ENCODE results near the gene PDE4B. TPM values are rescaled to one million over a fixed set of nuclear protein-coding genes. Genes with fewer than 3 reads are reported as not detected.
A peak's percentile ranks its signal among the peaks of the same experiment; 100 is the strongest.

PDE4B gene
- polyA plus RNA-seq, 1 donor, result 18.0 TPM

DNA sequence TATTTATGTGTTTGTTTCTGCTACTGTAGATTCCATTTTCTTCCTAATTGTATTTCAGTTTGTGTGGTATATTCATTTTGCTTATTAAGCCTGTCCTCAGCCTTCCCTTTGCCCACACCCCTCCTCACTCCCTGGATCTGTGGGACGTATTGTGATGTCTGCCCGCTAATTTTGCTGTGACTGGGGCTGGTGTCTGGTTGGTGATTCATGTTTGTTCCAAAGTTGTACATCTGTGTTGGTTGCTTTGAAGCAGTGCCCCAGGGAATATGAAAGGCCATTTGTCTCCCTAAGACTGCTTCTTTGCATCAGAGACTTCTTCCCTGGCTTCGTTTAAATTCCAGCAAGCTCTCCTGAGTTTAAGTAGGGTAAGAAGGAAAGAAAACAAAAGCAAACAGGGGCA is 451.7 kb downstream of the PDE4B start:
- no peak for DNase-seq

DNA sequence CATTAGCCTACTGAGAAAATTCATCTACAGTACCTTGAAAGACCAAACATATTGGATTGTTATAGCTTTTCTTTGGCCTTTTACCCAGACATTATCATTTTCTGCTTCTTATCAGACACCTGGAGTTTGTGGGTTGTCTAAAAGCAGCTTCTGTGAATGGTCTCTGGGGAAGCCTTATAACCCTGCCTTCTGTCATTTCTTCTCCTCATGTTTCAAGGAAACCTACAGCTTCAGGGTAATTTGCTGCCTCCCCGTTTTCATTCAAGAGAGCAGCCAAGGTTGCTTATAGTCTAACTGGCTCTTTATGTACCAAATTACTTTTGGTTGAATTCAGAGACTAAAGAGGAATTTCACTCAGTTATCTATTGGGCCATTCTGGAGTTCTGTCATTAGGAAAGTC is 453.0 kb downstream of the PDE4B start:
- no peak for DNase-seq

DNA sequence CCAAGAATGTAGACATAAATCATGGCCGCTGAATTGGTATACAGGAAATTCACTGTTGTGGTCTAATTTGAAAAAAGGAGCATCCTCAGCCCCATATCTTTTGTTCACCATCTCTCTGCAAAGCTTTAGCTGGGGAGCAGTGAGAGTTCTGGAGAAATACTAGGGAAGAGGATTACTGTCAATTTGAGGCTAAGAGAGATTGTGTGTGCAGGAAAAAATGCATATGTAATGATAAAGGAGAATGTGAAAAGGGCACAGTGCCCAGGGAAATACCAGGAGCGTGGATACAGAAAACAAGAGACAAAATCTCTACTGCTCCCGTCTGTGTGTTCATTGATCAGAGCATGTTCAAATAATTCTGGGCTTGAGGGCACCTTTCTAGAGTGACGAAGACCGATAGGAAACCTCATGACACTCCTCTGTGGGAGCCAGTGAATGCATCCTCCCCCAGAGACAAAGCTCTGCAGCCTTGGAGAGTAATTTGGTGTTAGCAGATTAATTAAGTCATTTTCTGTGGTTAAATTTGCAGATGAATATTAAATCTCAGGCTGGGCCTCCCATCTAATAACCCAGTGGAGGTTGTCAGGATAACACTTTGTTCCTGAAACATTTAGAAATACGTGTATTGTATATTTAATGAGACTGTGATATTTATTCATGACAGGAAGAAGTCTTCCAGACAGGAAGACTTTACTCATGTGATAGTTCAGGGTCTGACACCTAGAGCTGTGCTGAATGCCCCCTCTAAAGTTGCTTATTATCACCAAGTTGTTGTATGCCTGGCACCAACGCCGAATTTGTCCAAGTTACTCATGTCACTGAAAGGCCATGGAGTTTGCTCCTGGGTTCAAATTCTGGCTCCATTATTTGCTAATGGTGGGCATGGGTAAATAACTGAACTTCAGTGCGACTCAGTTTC is 453.9 kb downstream of the PDE4B start:
- no peak for DNase-seq

DNA sequence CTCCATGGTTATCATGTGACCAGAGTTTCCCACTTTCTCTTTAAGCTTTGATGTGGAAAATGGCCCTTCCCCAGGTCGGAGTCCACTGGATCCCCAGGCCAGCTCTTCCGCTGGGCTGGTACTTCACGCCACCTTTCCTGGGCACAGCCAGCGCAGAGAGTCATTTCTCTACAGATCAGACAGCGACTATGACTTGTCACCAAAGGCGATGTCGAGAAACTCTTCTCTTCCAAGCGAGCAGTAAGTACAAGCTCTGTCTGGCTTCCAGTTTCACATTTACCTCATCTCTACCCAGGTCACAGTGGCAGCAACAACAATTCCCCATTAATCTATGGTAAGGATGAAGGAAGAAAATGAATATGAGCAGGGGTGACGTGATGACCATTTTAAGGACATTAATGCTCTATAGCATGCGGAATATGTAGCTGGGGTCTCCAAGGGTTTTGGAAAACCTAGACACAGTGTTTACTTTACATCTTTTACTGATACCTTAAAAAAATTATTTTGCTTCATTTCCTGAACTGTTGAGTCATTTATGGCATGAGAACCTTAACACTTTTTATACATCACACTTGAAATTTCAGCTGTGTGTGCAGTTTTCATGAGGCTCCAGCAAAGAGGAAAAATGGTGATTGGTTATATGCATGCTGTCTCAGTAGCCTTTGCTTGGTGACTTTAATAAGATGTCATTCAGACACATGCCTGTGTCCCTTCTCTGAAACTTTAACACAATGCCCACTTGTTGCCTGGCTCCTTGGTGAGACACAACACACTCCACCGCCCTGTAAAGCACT is 454.9 kb downstream of the PDE4B start:
- no peak for DNase-seq

DNA sequence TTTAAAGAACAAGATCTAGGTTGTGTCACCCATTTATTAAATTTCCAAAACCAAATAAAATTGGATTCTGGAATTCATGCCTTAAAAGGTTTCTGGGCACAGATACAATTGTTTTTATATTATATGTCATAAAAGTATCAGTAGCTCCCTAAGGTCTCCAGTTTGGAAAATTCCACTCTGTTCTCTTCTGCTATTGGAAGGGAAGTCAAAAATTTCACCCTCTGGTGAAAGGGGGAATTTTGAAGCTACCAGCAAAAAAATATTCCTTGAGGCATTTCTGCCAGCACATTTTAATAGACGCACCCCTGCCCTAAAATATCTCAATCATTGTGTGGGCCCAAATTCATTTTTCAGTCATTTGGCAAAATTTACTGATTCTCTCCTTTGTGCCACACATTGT is 455.6 kb downstream of the PDE4B start:
- DNase-seq, result no peak

DNA sequence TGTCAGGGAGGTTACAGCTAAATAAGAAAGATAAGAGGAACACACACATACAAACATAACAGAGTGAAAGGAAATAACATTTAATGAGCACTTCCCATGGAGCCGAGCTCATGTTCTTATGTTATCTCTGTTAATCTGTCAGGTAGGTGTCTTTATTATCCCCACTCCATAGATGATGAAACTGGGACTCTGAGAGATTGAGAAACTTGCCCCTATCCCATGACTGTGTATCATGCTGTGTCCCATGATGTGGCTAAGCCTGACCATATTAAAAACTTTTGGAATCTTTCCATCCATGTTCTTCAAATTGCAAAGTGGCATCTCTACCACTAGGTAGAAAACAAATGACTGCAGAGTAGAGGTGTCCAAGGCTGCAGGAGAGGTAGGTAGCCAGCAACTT is 456.1 kb downstream of the PDE4B start:
- DNase-seq, result no peak

DNA sequence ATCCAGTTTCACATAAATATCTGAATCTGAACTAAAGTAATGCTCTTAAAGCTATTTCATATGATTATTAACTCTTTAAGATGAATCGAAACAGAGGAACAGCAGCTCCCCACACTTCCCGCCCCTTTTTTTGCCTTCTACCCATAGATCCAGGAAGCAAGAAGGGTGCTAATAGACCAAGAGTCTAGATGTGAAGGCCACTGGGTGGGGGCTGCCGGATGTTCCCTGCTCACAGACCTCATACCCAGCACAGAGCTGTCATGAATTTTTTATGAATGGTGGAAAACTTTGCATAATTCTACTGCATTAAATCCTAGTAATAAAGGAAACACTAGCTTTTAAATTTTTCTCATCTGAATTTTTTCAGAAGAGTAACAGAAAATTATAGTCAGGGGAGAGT is 457.4 kb downstream of the PDE4B start:
- DNase-seq, result no peak

DNA sequence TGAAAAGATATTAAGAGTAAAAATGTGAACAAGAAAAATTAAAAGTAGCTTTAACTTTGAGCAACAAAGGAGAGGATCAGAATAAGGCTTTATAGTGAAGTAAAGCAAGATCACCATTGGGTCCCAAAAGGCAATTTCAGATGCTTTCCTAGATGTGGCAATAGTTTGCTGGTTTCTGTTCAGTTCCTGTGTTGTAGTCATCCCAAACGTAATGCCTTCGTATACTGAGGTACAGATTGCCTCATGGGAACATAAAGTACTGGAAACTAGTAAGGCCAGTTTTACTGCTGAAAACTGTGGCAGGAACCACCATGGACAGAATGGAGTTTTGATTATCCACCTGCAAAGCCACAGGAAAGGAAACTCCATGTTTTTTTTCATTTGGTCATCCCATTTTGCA is 457.8 kb downstream of the PDE4B start:
- DNase-seq, result no peak

DNA sequence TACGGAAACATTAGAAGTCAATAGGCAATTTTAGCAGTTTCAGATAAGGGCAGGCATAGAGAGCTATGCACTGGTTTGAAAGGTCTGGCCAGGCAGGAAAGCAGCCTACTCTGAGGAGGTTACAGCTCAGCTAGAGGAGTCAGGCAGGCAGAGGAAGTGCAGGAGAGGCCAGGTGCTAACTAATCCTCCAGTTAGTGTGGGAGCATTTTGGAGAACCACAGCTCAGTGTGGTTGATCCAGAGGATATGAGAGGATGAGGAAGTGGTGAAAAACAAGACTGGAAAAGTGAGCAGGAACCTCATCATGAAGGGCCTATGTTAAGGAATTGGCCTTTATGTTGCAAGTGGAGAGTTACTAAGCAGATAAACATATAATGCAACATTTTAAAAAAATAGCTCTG is 458.9 kb downstream of the PDE4B start:
- DNase-seq, result no peak

DNA sequence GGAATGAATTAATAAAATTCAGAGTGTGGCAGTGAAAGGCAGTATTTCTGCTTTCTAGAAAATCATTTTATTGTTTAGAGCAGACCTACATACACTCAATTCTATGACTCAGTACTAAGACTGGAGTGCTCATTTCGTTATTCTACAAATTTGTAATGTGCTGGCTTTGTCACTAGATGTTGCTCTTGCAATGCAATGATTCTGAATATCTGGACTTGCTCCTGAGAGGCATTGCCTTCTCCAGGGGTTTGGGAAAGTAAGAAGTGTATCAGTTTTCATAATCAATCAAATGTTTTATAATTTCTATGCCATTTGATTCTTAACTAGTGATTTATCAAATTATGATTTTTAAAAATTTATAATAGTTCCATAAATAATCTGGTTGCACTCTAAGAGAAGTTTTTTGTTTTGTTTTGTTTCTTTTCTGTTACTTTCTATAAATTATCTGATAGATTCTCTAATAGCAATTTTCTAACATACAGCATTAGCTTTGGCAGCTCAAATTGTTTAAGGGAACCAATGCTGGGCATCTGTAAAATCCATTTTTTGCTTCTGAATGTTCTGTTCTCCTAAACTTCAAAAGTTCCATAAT is 460.7 kb downstream of the PDE4B start:
- DNase-seq, result peak; percentile 56

DNA sequence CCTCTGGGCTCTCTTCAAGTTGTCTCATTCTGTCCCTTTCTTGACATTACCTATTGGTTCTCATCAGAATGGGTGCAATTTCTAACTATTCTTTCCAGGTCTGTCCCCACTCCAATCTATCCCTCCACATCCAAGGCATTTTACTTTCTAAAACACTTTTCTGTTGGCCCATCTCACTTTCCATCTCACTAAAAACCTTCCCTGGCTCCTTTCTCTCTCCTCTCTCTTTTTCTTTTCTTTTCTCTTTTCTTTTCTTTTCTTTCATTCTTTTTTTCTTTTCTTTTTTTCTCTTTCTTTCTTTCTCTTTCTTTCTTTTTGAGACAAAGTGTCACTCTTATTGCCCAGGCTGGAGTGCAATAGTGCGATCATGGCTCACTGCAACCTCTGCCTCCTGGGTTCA is 462.1 kb downstream of the PDE4B start:
- no peak for DNase-seq

DNA sequence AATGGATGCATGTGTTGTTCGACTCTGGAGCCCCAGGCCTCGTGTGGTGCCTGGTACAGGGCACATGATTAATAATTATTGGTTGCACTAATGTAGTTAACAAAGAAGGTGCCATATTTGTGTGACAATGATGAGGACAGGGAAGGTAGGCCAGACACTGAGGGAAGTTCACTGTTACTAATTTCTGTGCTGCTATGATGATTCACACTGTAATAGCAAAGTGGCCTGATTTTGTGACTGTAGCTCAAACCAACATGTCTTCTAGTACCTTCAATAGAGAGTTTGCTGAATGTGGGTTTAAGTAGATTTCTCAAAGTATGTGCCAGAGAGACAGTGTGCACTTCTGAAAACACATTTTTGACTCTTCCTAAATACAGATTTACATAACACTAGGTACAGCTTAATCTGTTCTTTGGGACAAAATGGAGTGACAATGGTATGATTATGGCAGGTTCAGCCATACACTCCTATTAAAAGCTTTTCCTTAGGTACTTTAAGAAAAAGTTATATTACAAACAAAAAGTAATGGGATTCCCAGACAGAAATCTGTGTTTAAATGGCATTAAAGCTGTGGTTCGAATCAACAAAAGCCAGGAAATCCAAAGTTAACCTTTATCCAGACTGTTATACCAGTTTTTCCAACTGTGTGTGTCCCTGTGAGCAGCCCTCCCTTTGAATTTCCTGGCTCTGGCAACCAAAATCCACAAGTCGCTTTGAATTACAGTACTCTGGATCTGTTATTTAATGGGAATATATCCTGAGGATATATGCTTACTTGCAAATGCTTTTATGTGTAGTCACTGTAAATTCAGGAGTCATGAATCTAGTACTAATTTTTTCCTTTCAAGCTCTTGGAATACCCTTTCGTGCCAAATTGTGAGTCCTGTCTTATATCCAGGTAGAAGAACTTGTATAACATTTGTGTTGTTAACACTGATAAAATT is 464.2 kb downstream of the PDE4B start:
- DNase-seq, result peak; percentile 69

DNA sequence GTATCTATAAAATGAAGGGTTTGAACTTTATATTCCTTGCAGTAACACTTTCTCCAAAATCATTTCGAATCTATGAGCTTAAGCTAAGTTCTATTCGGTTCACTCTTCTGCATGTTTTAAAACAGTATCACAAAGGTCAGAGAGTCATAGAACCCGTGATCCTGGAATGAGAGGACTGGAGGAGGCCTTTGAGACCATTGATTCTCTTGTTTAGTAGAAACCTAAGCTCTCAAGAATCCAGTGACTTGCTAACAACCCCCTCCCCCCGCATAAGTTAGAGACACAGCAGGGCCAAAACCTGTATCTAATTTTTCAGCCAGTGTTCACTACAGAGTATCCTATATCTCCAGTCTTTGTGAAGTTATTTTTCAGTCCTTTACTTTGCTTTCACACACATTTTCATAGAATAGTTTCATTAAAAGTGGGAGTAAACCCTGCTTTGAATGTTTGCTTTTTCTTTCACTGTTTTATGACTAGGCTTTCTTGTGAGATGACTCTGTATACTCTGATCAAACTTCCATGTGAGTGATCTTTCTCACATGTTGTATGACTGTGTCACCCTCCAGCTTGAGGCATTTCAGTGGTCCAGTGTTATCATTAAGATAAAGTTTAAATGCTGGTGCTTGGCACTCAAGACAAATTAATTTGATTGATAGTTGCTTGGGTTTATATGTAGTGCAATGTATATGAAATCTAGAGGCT is 465.9 kb downstream of the PDE4B start:
- no peak for DNase-seq

DNA sequence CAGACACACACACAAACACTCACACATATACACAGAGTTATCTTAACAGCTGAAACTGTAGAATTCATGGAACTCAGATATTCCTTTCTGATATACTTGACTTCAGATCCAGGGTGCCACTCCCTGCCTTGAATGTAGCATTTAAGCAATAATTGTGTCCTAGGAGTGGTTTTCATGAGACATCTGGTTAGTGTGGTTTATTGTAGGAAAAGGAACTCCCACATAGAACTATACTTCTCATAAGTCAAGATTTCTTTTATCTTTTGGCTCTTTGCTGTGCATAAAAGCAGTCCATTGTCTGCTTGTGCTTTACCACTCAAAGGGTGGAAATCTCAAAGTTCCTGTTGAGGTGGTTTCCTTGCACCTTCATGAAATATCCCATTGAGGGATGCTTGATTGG is 468.7 kb downstream of the PDE4B start:
- no peak for DNase-seq

DNA sequence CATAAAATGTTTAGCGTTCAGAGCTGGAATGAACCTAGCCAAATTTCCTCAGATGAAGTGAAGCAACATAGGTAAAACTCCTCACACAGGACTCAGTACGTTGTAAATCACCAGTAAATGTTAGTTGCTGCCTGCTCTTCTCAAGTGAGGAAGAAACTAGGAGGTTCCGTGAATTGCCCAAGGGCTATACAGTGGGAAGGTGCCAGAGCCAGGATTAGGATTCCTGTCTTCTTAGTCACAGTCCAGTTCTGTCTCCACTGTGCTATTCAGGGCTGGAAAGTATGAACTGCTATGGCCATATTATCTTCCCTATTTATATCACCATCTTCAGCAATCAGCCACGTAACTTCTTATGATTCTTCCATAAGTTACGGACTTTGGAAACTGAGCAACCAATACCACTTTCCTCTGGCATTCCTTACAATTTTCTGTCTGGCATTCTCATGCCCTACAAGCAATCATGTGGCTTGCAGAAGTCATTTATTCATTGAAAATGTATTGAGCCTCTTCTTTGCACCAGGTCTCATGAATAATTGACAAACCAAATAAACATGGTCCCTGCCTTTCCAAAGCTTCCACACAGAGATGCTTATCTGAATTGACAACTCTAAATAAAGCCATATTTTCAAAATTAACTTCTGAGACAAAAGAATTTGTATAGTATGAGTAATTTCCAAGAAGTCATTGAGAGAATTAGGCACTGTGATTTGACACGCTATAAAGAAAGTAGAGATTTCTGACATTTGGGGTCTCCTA is 469.7 kb downstream of the PDE4B start:
- DNase-seq, result no peak

DNA sequence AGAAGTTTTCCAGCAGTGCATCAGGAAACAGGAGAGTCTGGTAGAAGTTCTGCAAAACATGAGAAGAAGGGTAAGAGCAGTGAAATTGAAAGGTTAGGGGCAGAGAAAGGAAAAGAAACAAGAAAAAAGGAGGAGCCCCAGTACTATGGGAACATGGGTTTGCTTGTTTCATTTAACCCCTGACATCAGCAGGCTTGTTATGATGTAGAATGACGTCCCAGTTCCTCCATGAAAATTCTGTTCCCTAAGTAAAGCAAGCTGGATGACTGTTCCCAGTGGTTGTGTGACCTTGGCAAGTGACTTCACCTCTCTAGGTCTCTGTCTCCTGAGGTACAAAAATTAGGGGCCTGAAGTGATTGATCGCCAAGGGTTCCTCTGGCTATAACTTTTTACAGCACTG is 472.6 kb downstream of the PDE4B start:
- no peak for DNase-seq

DNA sequence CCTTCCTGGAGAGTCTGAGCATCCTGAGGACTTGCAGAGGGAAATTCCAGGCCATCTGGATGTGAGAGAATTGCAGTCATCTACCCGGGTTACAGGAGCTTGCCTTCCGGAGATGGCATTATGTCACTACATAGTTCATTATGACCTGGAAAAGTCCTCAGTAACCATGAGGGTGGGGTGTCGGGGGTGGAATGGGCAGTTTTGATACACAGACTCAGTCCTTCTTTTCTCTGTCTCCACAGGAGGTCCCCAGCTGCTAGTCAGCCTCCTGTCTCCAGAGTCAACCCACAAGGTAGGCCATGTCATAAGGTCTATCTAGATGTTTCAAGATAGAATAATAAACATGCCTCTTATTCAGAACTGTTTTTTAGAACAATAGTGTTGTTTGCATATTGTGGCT is 473.1 kb downstream of the PDE4B start:
- no peak for DNase-seq

DNA sequence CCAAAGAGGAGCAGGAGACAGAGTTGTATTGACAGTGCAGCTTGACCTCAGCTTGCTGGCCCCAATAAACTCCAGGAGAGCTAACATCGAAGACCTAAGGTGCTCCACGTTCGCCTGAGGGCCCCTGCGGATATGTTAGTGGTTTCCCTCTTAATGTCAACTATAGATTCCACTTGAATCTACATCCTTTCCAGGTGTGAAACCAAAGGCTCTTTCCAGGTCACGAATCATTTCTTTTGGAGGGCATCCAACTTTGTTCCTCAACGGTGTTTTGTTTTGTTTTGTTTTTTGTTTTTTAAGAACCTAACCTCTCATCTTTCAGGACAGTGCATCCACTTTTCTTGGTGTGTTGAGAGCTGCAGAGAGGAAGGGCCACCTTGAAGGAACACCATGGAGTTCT is 473.7 kb downstream of the PDE4B start:
- DNase-seq, result no peak

DNA sequence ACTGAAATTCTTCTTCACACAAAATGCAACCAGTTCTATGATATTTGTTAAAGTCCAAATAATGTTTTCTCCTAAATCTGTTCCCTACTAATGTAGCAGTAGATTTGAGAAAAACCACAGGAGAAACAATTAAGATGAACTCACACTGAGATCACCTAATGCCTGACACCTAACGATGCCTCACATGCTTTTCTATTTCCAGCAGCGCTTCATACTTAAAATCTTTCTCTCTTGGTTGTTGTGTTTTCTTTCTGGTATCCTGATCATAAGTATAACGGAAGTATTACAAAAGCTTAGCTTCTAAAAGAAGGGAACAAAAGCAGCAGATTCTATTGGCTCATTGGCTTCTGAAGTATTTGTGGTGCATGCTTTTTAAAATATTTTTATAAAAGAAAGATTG is 474.1 kb downstream of the PDE4B start:
- DNase-seq, result no peak

DNA sequence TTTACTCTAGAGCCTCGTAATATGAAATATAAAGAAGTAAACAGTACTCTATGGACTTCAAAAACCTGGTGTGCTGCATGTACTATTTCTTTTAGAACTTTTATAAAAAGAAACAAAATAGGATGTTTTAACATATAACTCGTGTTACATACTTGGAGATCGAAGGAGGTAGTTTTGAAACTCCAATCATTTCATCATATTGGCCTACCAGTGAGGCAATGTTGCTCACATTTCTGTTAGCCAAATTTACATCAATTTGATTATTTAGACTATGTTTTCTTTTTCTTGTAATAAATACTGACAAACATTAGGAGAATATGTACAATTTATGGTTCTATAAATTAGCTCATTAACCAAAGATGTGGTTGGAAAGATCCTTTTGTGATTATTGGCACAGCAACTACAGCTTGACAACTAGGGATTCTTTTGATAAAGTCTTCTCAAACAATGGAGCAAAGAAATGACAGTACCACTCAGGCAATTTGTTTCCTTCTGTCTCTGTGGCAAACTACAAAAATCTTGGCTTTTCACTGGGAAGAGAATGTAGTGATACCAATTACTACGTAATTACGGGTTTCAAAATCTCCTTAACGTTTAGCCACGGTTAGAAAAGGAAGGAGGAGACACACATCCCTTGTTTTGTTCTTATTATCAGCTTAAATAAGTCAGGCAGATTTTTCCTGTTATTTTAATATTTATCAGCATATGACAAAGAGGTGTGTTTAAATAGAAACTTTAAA is 474.7 kb downstream of the PDE4B start:
- DNase-seq, result no peak
